ENCODE data around the gene PTGS1. TPM values are rescaled to one million over a fixed set of nuclear protein-coding genes. Genes with fewer than 3 reads are reported as not detected.
"Not testable (repeated sequence)": the region's sequence is repeated elsewhere in the genome, so short reads cannot be mapped to it uniquely, and the experiment has no call there.

Gene PTGS1
- total and polyA plus RNA-seq, 4 donors, result 0.84 to 5.3 (median 1.1) TPM

GRCh38 chr9:122403381-122404000 is 32.7 kb downstream of the PTGS1 start:
- H3K27ac ChIP-seq (ENCODE audit: low read depth in 1 of 2, low read length in 2 of 2), result no peak overlapping the region
- no peak for DNase-seq (ENCODE audit: low spot score)
- TF ChIP-seq MAX (IDR thresholded peaks at IDR 0.05), result no peak
- no peak for TF ChIP-seq RAD21 (IDR thresholded peaks at IDR 0.05)
- no peak for TF ChIP-seq HNF4A (conservative IDR thresholded peaks at IDR 0.05)
- TF ChIP-seq JUND (IDR thresholded peaks at IDR 0.05), result no peak
- TF ChIP-seq ZBTB33 (IDR thresholded peaks at IDR 0.05), result no peak
- TF ChIP-seq, protein P1, sequence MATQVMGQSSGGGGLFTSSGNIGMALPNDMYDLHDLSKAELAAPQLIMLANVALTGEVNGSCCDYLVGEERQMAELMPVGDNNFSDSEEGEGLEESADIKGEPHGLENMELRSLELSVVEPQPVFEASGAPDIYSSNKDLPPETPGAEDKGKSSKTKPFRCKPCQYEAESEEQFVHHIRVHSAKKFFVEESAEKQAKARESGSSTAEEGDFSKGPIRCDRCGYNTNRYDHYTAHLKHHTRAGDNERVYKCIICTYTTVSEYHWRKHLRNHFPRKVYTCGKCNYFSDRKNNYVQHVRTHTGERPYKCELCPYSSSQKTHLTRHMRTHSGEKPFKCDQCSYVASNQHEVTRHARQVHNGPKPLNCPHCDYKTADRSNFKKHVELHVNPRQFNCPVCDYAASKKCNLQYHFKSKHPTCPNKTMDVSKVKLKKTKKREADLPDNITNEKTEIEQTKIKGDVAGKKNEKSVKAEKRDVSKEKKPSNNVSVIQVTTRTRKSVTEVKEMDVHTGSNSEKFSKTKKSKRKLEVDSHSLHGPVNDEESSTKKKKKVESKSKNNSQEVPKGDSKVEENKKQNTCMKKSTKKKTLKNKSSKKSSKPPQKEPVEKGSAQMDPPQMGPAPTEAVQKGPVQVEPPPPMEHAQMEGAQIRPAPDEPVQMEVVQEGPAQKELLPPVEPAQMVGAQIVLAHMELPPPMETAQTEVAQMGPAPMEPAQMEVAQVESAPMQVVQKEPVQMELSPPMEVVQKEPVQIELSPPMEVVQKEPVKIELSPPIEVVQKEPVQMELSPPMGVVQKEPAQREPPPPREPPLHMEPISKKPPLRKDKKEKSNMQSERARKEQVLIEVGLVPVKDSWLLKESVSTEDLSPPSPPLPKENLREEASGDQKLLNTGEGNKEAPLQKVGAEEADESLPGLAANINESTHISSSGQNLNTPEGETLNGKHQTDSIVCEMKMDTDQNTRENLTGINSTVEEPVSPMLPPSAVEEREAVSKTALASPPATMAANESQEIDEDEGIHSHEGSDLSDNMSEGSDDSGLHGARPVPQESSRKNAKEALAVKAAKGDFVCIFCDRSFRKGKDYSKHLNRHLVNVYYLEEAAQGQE (IDR thresholded peaks at IDR 0.05), result no peak
- no peak for TF ChIP-seq FOXA1 (IDR thresholded peaks at IDR 0.05)
- TF ChIP-seq FOXA2 (IDR thresholded peaks at IDR 0.05), result no peak
- TF ChIP-seq, protein P2, sequence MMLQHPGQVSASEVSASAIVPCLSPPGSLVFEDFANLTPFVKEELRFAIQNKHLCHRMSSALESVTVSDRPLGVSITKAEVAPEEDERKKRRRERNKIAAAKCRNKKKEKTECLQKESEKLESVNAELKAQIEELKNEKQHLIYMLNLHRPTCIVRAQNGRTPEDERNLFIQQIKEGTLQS (IDR thresholded peaks at IDR 0.05), result no peak
- TF ChIP-seq RXRA (IDR thresholded peaks at IDR 0.05), result no peak
- TF ChIP-seq CTCF (IDR thresholded peaks at IDR 0.05; ENCODE audit: low read depth, low read length, missing input control), result no peak
- no peak for TF ChIP-seq HNF4G (IDR thresholded peaks at IDR 0.05)
- TF ChIP-seq GABPA (IDR thresholded peaks at IDR 0.05 in 1 of 2, conservative IDR thresholded peaks at IDR 0.05 in 1 of 2), result no peak
- TF ChIP-seq TAF1 (conservative IDR thresholded peaks at IDR 0.05), result no peak
- TF ChIP-seq SP1 (IDR thresholded peaks at IDR 0.05), result no peak
- H3K27me3 ChIP-seq (ENCODE audit: control insufficient read depth in 4 of 4, insufficient read depth in 4 of 4, low read length in 3 of 4), result no peaks in the 10 kb centered on the region
- H3K4me1 ChIP-seq (ENCODE audit: control insufficient read depth in 4 of 4, insufficient read depth in 4 of 4, low read length in 3 of 4), result peaks cover 0 to 3% (median 0%) of the 10 kb centered on the region in 4 donors
- WGBS, result 68% methylated on average over 6 of the region's 6 CpGs
- H3K9me3 ChIP-seq (ENCODE audit: control insufficient read depth in 4 of 4, low read length in 3 of 4), result peaks cover 0 to 4% (median 1%) of the 10 kb centered on the region in 4 donors
- no peaks in the 10 kb centered on the region for H3K36me3 ChIP-seq (ENCODE audit: control insufficient read depth in 4 of 4, insufficient read depth in 3 of 4, low read depth in 1 of 4, low read length in 3 of 4)
- no peak overlapping the region for H3K4me3 ChIP-seq (ENCODE audit: low read depth in 1 of 3, low read length in 3 of 3)
- no peak overlapping the region for H3K9ac ChIP-seq (ENCODE audit: low read depth in 1 of 2, low read length in 2 of 2)

DNA sequence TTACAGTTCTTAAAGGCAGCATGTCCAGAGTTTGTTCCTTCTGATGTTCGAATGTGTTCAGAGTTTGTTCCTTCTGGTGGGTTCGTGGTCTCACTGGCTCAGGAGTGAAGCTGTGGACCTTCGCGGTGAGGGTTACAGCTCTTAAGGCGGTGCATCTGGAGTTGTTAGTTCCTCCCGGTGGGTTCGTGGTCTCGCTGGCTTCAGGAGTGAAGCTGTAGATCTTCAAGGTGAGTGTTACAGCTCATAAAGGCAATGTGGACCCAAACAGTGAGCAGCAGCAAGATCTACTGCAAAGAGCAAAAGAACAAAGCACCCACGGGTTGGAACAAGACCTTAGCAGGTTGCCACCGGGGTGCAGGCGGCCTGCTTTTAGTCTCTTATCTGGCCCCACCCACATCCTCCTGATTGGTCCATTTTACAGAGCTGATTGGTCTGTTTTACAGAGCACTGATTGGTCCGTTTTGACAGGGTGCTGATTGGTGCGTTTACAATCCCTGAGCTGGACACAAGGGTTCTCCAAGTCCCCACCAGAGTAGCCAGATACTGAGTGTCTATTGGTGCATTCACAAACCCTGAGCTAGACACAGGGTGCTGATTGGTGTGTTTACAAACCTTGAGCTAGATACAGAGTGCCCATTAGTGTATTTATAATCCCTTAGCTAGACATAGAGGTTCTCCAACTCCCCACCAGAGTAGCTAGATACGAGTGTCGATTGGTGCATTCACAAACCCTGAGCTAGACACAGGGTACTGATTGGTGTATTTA is 34.7 kb downstream of the PTGS1 start:
- not testable (repeated sequence) for DNase-seq (ENCODE audit: low spot score); H3K9ac ChIP-seq (ENCODE audit: low read depth in 1 of 2, low read length in 2 of 2); H3K4me3 ChIP-seq (ENCODE audit: low read depth in 1 of 3, low read length in 3 of 3); H3K27me3 ChIP-seq (ENCODE audit: control insufficient read depth in 4 of 4, insufficient read depth in 4 of 4, low read length in 3 of 4); H3K4me1 ChIP-seq (ENCODE audit: control insufficient read depth in 4 of 4, insufficient read depth in 4 of 4, low read length in 3 of 4); H3K9me3 ChIP-seq (ENCODE audit: control insufficient read depth in 4 of 4, low read length in 3 of 4); H3K36me3 ChIP-seq (ENCODE audit: control insufficient read depth in 4 of 4, insufficient read depth in 3 of 4, low read depth in 1 of 4, low read length in 3 of 4); H3K27ac ChIP-seq (ENCODE audit: low read depth in 1 of 2, low read length in 2 of 2)
- 85% methylated on average over 15 of the region's 15 CpGs for WGBS
